WTC11 (cell line): ENCODE measurements around the gene GMPR2. TPM values are rescaled to one million over a fixed set of nuclear protein-coding genes. Genes with fewer than 3 reads are reported as not detected.

Experiments used
- ATAC-seq: fragments of 200-7000 bp; cut with Tn5 transposase; 2 replicates; pipeline ENCODE4 v1.10.0; 2021; ENCODE audit warnings: mild to moderate bottlenecking, moderate library complexity
- CTCF ChIA-PET: fragments of 300-600 bp; sonication (Branson Sonifier 250); formaldehyde crosslinking; loops from one replicate; lab custom pipeline; 2021; ENCODE audit warnings: antibody characterized with exemption; lab: Charles Lee
- POLR2A ChIA-PET: fragments of 350-600 bp; sonication (Branson Sonifier 250); formaldehyde crosslinking; loops from one replicate; lab custom pipeline; 2021; ENCODE audit warnings: antibody characterized with exemption; lab: Charles Lee
- DNase-seq: peaks from one replicate; pipeline ENCODE4 v3.0.0; 2021; ENCODE audit warnings: low spot score
- H3K27ac Mint-ChIP-seq: 2 replicates; pipeline ENCODE4 v1.8.0; 2021; ENCODE audit warnings: mixed read lengths
- H3K27me3 Mint-ChIP-seq: 2 replicates; pipeline ENCODE4 v1.8.0; 2021; ENCODE audit warnings: low read depth, mild to moderate bottlenecking, moderate library complexity, mixed read lengths
- H3K36me3 Mint-ChIP-seq: 2 replicates; pipeline ENCODE4 v1.8.0; 2021; ENCODE audit warnings: mixed read lengths
- H3K4me1 Mint-ChIP-seq: 2 replicates; pipeline ENCODE4 v1.8.0; 2022; ENCODE audit warnings: mixed read lengths
- H3K4me3 Mint-ChIP-seq: 2 replicates; pipeline ENCODE4 v1.8.0; 2021; ENCODE audit warnings: mild to moderate bottlenecking, moderate library complexity, mixed read lengths
- H3K9me3 Mint-ChIP-seq: 2 replicates; pipeline ENCODE4 v1.8.0; 2021; ENCODE audit warnings: mixed read lengths
- AFF4 ChIP-seq: sonication (generic); formaldehyde crosslinking; IDR thresholded peaks from 2 replicates; pipeline ENCODE4 v1.8.1; 2023; ENCODE audit warnings: mild to moderate bottlenecking, missing genetic modification reagents, borderline replicate concordance
- CREB1 ChIP-seq: sonication (generic); formaldehyde crosslinking; IDR thresholded peaks from 2 replicates; pipeline ENCODE4 v1.8.0; 2023; ENCODE audit warnings: mild to moderate bottlenecking, missing genetic modification reagents
- FOXK1 ChIP-seq: sonication (generic); formaldehyde crosslinking; IDR thresholded peaks from 2 replicates; pipeline ENCODE4 v1.8.0; 2022; ENCODE audit warnings: mild to moderate bottlenecking, moderate library complexity, missing genetic modification reagents
- KAT7 ChIP-seq: sonication (generic); formaldehyde crosslinking; IDR thresholded peaks from 2 replicates; pipeline ENCODE4 v1.8.1; 2023; ENCODE audit warnings: missing genetic modification reagents, mild to moderate bottlenecking, borderline replicate concordance
- MAX ChIP-seq: sonication (generic); formaldehyde crosslinking; IDR thresholded peaks from 2 replicates; pipeline ENCODE4 v1.8.0; 2022; ENCODE audit warnings: mild to moderate bottlenecking, missing genetic modification reagents
- MYBL2 ChIP-seq: sonication (generic); formaldehyde crosslinking; IDR thresholded peaks from 2 replicates; pipeline ENCODE4 v1.8.1; 2023; ENCODE audit warnings: mild to moderate bottlenecking, moderate library complexity, missing genetic modification reagents
- NFATC4 ChIP-seq: fragments of 250-450 bp; sonication (Bioruptor Pico); IDR thresholded peaks from 2 replicates; pipeline ENCODE4 v1.9.0; 2021; ENCODE audit warnings: mild to moderate bottlenecking
- NFYB ChIP-seq: sonication (generic); formaldehyde crosslinking; conservative IDR thresholded peaks from 2 replicates; pipeline ENCODE4 v1.8.0; 2022; ENCODE audit warnings: low read depth, missing genetic modification reagents
- RELA ChIP-seq: sonication (generic); formaldehyde crosslinking; IDR thresholded peaks from 2 replicates; pipeline ENCODE4 v1.8.1; 2022; ENCODE audit warnings: missing genetic modification reagents, mild to moderate bottlenecking, borderline replicate concordance
- SMAD3 ChIP-seq: sonication (generic); formaldehyde crosslinking; IDR thresholded peaks from 2 replicates; pipeline ENCODE4 v1.8.0; 2022; ENCODE audit warnings: missing genetic modification reagents, mild to moderate bottlenecking, borderline replicate concordance
- TCF7 ChIP-seq: sonication (generic); formaldehyde crosslinking; IDR thresholded peaks from 2 replicates; pipeline ENCODE4 v1.8.0; 2022; ENCODE audit warnings: mild to moderate bottlenecking, low read depth, missing genetic modification reagents, moderate library complexity
- TEAD1 ChIP-seq: sonication (generic); formaldehyde crosslinking; IDR thresholded peaks from 2 replicates; pipeline ENCODE4 v1.8.0; 2022; ENCODE audit warnings: mild to moderate bottlenecking, missing genetic modification reagents
- ZBTB21 ChIP-seq: sonication (generic); formaldehyde crosslinking; IDR thresholded peaks from 2 replicates; pipeline ENCODE4 v1.8.1; 2023; ENCODE audit warnings: mild to moderate bottlenecking, missing genetic modification reagents, borderline replicate concordance
- ZNF416 ChIP-seq: fragments of 250-450 bp; sonication (Bioruptor Pico); IDR thresholded peaks from 2 replicates; pipeline ENCODE4 v1.9.0; 2021; ENCODE audit warnings: mild to moderate bottlenecking, inconsistent platforms
- total RNA-seq: library from RNA; stranded (reverse); gene quantifications from 3 replicates; pipeline ENCODE4 v1.2.3, GENCODE V29; 2021
- TF ChIP-seq, protein P1 (sequence below): sonication (generic); formaldehyde crosslinking; IDR thresholded peaks from 2 replicates; pipeline ENCODE4 v1.8.0; 2023; ENCODE audit warnings: mild to moderate bottlenecking, missing genetic modification reagents
- TF ChIP-seq, protein P2 (sequence below): fragments of 250-450 bp; sonication (Bioruptor Pico); IDR thresholded peaks from 2 replicates; pipeline ENCODE4 v1.9.0; 2021; ENCODE audit warnings: mild to moderate bottlenecking
- TF ChIP-seq, protein P3 (sequence below): fragments of 250-450 bp; sonication (Bioruptor Pico); IDR thresholded peaks from 2 replicates; pipeline ENCODE4 v1.9.0; 2021; ENCODE audit warnings: mild to moderate bottlenecking, borderline replicate concordance
- TF ChIP-seq, protein P4 (sequence below): sonication (generic); formaldehyde crosslinking; IDR thresholded peaks from 2 replicates; pipeline ENCODE4 v1.8.1; 2023; ENCODE audit warnings: mild to moderate bottlenecking, moderate library complexity, missing genetic modification reagents

GMPR2 gene
- total RNA-seq, 1 experiment from 2014 or later: 82.3 TPM

DNA sequence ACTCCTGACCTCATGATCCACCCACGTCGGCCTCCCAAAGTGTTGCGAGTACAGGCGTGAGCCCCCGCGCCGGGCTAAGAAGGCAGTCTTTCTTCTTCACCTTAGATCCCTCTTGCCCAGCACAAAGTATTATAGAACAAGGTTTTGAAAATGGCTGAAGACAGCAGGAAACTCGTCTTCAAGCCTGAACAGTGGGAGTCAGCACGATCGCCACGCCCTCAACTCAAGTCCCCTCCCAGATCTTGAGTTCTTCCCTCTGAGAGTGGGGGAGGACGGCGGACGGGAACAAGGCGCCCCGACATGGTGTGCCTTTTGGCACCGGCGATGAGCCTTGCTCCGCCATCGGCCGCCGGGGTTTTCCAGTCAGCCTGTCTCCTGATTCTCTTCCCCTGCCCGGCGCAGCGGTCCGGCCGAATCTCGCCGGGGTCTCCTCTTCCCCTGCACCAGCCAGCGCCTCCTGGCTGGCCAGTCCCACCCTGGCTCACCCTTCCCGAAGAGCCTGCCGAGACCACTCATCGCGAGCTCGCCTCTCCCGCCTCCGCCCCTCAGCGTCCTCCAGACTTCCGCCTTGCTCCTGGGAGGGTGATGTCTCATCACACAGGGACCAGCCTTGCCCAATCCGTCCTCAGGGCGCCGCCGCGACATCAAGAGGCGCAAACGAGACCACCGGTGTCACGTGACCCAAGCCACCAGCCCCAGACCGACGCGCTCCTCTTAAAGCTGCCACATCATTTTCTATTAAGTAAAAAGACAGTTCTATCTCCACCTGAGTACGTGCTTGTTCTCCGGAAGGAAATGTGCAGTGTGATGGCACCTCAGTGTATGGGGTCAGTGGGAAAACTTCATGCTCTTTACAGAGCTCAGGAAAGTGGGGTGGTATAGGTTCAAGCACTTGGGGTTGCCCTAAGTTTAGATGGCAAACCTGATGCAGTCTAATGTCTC, 19.5 kb upstream of the GMPR2 start, which contains the start of gene CHMP4A:
CHMP4A (minus strand) TSS at position 565 of the 942 bp plus-strand sequence; CDS start at position 516, 49 bp downstream.
- Mint-ChIP-seq H3K36me3 (peaks cover 31% of the 10 kb centered on the region), H3K27me3 (no peaks in the 10 kb centered on the region; the same call in 1 of the 2 replicates), H3K27ac (peak within 1 kb of the TSS; percentile 99), H3K4me3 (peak within 1 kb of the TSS; percentile 96), H3K9me3 (no peaks in the 10 kb centered on the region), H3K4me1 (peaks cover 23% of the 10 kb centered on the region)
- DNase-seq: peak; percentile 97
- ChIA-PET POLR2A (interaction anchor here (0.6 to 2.1 kb wide), 16 partner anchors 8 to 580 kb away, joined by 3 to 21 read pairs (median 4); partner anchors contain the start of genes DCAF11, EMC9, IPO4 and IRF9), CTCF (interaction anchor here (0.6 to 2.7 kb wide), 17 partner anchors 9 to 1011 kb away, joined by 3 to 15 read pairs (median 5); partner anchors contain the start of genes CIDEB, DCAF11, DHRS1 and IPO4)
- peak; percentile 88 for ATAC-seq
- TF ChIP-seq ZNF416 (CRISPR knock-in tag) (peak; percentile 94; the same call in 1 of the 2 replicates), SMAD3 (CRISPR knock-in tag) (no peak), ZBTB21 (CRISPR knock-in tag) (0 out of 2 replicates have a peak, but pooled peaks have one; percentile 33), NFATC4 (0 out of 2 replicates have a peak, but pooled peaks have one; percentile 66), FOXK1 (peak; percentile 96), RELA (CRISPR knock-in tag) (0 out of 2 replicates have a peak, but pooled peaks have one; percentile 45), MYBL2 (CRISPR knock-in tag) (peak; percentile 54; the same call in 1 of the 2 replicates), CREB1 (CRISPR knock-in tag) (peak; percentile 94), MAX (CRISPR knock-in tag) (peak; percentile 91), KAT7 (CRISPR knock-in tag) (peak; percentile 93; the same call in 1 of the 2 replicates), NFYB (CRISPR knock-in tag) (peak; percentile 95), AFF4 (CRISPR knock-in tag) (peak; percentile 75; the same call in 1 of the 2 replicates), TCF7 (CRISPR knock-in tag) (no peak), TEAD1 (CRISPR knock-in tag) (peak; percentile 72; the same call in 1 of the 2 replicates)
- TF ChIP-seq, protein P1, sequence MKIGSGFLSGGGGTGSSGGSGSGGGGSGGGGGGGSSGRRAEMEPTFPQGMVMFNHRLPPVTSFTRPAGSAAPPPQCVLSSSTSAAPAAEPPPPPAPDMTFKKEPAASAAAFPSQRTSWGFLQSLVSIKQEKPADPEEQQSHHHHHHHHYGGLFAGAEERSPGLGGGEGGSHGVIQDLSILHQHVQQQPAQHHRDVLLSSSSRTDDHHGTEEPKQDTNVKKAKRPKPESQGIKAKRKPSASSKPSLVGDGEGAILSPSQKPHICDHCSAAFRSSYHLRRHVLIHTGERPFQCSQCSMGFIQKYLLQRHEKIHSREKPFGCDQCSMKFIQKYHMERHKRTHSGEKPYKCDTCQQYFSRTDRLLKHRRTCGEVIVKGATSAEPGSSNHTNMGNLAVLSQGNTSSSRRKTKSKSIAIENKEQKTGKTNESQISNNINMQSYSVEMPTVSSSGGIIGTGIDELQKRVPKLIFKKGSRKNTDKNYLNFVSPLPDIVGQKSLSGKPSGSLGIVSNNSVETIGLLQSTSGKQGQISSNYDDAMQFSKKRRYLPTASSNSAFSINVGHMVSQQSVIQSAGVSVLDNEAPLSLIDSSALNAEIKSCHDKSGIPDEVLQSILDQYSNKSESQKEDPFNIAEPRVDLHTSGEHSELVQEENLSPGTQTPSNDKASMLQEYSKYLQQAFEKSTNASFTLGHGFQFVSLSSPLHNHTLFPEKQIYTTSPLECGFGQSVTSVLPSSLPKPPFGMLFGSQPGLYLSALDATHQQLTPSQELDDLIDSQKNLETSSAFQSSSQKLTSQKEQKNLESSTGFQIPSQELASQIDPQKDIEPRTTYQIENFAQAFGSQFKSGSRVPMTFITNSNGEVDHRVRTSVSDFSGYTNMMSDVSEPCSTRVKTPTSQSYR (CRISPR knock-in tag): peak; percentile 80; the same call in 1 of the 2 replicates
- TF ChIP-seq, protein P2, sequence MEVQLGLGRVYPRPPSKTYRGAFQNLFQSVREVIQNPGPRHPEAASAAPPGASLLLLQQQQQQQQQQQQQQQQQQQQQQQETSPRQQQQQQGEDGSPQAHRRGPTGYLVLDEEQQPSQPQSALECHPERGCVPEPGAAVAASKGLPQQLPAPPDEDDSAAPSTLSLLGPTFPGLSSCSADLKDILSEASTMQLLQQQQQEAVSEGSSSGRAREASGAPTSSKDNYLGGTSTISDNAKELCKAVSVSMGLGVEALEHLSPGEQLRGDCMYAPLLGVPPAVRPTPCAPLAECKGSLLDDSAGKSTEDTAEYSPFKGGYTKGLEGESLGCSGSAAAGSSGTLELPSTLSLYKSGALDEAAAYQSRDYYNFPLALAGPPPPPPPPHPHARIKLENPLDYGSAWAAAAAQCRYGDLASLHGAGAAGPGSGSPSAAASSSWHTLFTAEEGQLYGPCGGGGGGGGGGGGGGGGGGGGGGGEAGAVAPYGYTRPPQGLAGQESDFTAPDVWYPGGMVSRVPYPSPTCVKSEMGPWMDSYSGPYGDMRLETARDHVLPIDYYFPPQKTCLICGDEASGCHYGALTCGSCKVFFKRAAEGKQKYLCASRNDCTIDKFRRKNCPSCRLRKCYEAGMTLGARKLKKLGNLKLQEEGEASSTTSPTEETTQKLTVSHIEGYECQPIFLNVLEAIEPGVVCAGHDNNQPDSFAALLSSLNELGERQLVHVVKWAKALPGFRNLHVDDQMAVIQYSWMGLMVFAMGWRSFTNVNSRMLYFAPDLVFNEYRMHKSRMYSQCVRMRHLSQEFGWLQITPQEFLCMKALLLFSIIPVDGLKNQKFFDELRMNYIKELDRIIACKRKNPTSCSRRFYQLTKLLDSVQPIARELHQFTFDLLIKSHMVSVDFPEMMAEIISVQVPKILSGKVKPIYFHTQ (CRISPR knock-in tag): peak; percentile 62; the same call in 1 of the 2 replicates
- TF ChIP-seq, protein P3, sequence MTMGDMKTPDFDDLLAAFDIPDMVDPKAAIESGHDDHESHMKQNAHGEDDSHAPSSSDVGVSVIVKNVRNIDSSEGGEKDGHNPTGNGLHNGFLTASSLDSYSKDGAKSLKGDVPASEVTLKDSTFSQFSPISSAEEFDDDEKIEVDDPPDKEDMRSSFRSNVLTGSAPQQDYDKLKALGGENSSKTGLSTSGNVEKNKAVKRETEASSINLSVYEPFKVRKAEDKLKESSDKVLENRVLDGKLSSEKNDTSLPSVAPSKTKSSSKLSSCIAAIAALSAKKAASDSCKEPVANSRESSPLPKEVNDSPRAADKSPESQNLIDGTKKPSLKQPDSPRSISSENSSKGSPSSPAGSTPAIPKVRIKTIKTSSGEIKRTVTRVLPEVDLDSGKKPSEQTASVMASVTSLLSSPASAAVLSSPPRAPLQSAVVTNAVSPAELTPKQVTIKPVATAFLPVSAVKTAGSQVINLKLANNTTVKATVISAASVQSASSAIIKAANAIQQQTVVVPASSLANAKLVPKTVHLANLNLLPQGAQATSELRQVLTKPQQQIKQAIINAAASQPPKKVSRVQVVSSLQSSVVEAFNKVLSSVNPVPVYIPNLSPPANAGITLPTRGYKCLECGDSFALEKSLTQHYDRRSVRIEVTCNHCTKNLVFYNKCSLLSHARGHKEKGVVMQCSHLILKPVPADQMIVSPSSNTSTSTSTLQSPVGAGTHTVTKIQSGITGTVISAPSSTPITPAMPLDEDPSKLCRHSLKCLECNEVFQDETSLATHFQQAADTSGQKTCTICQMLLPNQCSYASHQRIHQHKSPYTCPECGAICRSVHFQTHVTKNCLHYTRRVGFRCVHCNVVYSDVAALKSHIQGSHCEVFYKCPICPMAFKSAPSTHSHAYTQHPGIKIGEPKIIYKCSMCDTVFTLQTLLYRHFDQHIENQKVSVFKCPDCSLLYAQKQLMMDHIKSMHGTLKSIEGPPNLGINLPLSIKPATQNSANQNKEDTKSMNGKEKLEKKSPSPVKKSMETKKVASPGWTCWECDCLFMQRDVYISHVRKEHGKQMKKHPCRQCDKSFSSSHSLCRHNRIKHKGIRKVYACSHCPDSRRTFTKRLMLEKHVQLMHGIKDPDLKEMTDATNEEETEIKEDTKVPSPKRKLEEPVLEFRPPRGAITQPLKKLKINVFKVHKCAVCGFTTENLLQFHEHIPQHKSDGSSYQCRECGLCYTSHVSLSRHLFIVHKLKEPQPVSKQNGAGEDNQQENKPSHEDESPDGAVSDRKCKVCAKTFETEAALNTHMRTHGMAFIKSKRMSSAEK (CRISPR knock-in tag): no peak
- TF ChIP-seq, protein P4, sequence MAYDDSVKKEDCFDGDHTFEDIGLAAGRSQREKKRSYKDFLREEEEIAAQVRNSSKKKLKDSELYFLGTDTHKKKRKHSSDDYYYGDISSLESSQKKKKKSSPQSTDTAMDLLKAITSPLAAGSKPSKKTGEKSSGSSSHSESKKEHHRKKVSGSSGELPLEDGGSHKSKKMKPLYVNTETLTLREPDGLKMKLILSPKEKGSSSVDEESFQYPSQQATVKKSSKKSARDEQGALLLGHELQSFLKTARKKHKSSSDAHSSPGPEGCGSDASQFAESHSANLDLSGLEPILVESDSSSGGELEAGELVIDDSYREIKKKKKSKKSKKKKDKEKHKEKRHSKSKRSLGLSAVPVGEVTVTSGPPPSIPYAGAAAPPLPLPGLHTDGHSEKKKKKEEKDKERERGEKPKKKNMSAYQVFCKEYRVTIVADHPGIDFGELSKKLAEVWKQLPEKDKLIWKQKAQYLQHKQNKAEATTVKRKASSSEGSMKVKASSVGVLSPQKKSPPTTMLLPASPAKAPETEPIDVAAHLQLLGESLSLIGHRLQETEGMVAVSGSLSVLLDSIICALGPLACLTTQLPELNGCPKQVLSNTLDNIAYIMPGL (CRISPR knock-in tag): peak; percentile 70
